A549 (cell line): ENCODE results near the gene ZFPL1.

Source experiments
- BHLHE40 ChIP-seq: IDR thresholded peaks from 2 replicates; pipeline ENCODE4 v1.6.1; 2012; ENCODE audit warnings: low read depth, low read length, inconsistent platforms
- CEBPB ChIP-seq, 2 experiments: fragments of >200 bp in 1 of 2; sonication (Bioruptor Twin) in 1 of 2; formaldehyde crosslinking in 1 of 2; IDR thresholded peaks; 2 replicates each; pipeline ENCODE4 v1.6.1; 2012 to 2016
- CTCF ChIP-seq: fragments of >200 bp; sonication (Bioruptor Twin); formaldehyde crosslinking; IDR thresholded peaks from 3 replicates; pipeline ENCODE4 v1.5.1; 2016
- EP300 ChIP-seq, 2 experiments: fragments of >200 bp; sonication (Bioruptor Twin); formaldehyde crosslinking; IDR thresholded peaks; 2 replicates in 1 of 2; 3 replicates in 1 of 2; pipeline ENCODE4 v1.6.1; 2016 to 2017
- HES2 ChIP-seq: fragments of >200 bp; sonication (Bioruptor Twin); formaldehyde crosslinking; IDR thresholded peaks from 2 replicates; pipeline ENCODE4 v1.6.1; 2016
- JUNB ChIP-seq: fragments of >200 bp; sonication (Bioruptor Twin); formaldehyde crosslinking; IDR thresholded peaks from 2 replicates; pipeline ENCODE4 v1.6.1; 2016
- MAX ChIP-seq: IDR thresholded peaks from 2 replicates; pipeline ENCODE4 v1.6.1; 2012
- MAZ ChIP-seq: fragments of 150-350 bp; IDR thresholded peaks from 2 replicates; pipeline ENCODE4 v1.6.1; 2014; ENCODE audit warnings: antibody characterized with exemption, low read depth, low read length, borderline replicate concordance
- NPAS2 ChIP-seq: fragments of 250-450 bp; sonication (Bioruptor Pico); IDR thresholded peaks from 2 replicates; pipeline ENCODE4 v1.8.0; 2022; ENCODE audit warnings: mild to moderate bottlenecking, moderate library complexity, borderline replicate concordance
- NR3C1 ChIP-seq: fragments of >200 bp; sonication (Bioruptor Twin); formaldehyde crosslinking; IDR thresholded peaks from 3 replicates; pipeline ENCODE4 v1.6.1; 2017
- POLR2A ChIP-seq: IDR thresholded peaks from 2 replicates; pipeline ENCODE4 v1.6.1; 2012; ENCODE audit warnings: mild to moderate bottlenecking, low read length
- REST ChIP-seq: fragments of 200-600 bp; sonication (generic); IDR thresholded peaks from 2 replicates; pipeline ENCODE4 v1.6.1; 2016; ENCODE audit warnings: antibody characterized with exemption, mild to moderate bottlenecking, moderate library complexity
- RFX5 ChIP-seq: fragments of 450-650 bp; IDR thresholded peaks from 2 replicates; pipeline ENCODE4 v1.7.1; 2014; ENCODE audit warnings: antibody characterized with exemption, mild to moderate bottlenecking, moderate library complexity
- ZNF302 ChIP-seq: fragments of 250-450 bp; sonication (Bioruptor Pico); IDR thresholded peaks from 2 replicates; pipeline ENCODE4 v1.9.0; 2021; ENCODE audit warnings: inconsistent platforms, mild to moderate bottlenecking, moderate library complexity

GRCh38 chr11:65109231-65110198, 25.5 kb downstream of the ZFPL1 start:
- TF ChIP-seq CEBPB (IDR thresholded peaks at IDR 0.05) = no peak
- no peak for TF ChIP-seq CTCF
- no peak for TF ChIP-seq NPAS2 (CRISPR knock-in tag)
- no peak for TF ChIP-seq POLR2A
- TF ChIP-seq MAX = no peak
- no peak for TF ChIP-seq EP300 (IDR thresholded peaks at IDR 0.05)
- TF ChIP-seq BHLHE40 = no peak
- no peak for TF ChIP-seq MAZ
- TF ChIP-seq JUNB = no peak
- no peak for TF ChIP-seq REST
- TF ChIP-seq NR3C1 = no peak
- TF ChIP-seq RFX5 = no peak
- no peak for TF ChIP-seq HES2
- no peak for TF ChIP-seq ZNF302
